Measurements from ENCODE around the gene DDAH1. TPM values are rescaled to one million over a fixed set of nuclear protein-coding genes. Genes with fewer than 3 reads are reported as not detected.

The DDAH1 gene
- total RNA-seq, 1 experiment from 2014 or later = 87.9 TPM

- Histone ChIP-seq H3K9me3 (no peaks in the 10 kb centered on the region; the same call in 1 of the 2 replicates), H3K36me3 (ENCODE audit: control insufficient read depth, insufficient read depth, low read length) (no peaks in the 10 kb centered on the region), H3K27me3 (replicated peaks; ENCODE audit: control insufficient read depth, insufficient read depth, low read length) (no peaks in the 10 kb centered on the region), H3K4me3 (ENCODE audit: low read depth, low read length) (no peak overlapping the region), H3K4me1 (no peaks in the 10 kb centered on the region)
- H3K27ac Mint-ChIP-seq (ENCODE audit: unreplicated experiment) = no peak overlapping the region
- no peak for DNase-seq
- peaks cover 12% of the 10 kb centered on the region for H3K9me3 Mint-ChIP-seq (ENCODE audit: unreplicated experiment)
- no TSS peak for BruUV-seq (replicated peaks)
- H3K27me3 Mint-ChIP-seq (ENCODE audit: insufficient read depth, unreplicated experiment) = no peaks in the 10 kb centered on the region
- H3K4me3 Mint-ChIP-seq (ENCODE audit: unreplicated experiment) = no peak overlapping the region
- intact Hi-C loops (cut with micrococcal nuclease; ENCODE audit: unreplicated experiment) = no loop called here
- CTCF ChIA-PET = no interaction called here
- no peak for TF ChIP-seq CTCF (IDR thresholded peaks at IDR 0.05; ENCODE audit: insufficient read depth in 1 of 2, low read depth in 1 of 2, low read length in 1 of 2, severe bottlenecking in 1 of 2, unreplicated experiment in 1 of 2)
- H3K4me1 Mint-ChIP-seq (ENCODE audit: low read depth, unreplicated experiment) = no peaks in the 10 kb centered on the region
- POLR2A ChIA-PET = no interaction called here
- H3K36me3 Mint-ChIP-seq (ENCODE audit: insufficient read depth, unreplicated experiment) = peaks cover 6% of the 10 kb centered on the region
Measured at GRCh38 chr1:85417876-85418275, 47.1 kb downstream of the DDAH1 start.

- no peaks in the 10 kb centered on the region for H3K27me3 ChIP-seq (replicated peaks; ENCODE audit: control insufficient read depth, insufficient read depth, low read length)
- Mint-ChIP-seq H3K9me3 (ENCODE audit: unreplicated experiment) (peaks cover 12% of the 10 kb centered on the region), H3K27me3 (ENCODE audit: insufficient read depth, unreplicated experiment) (no peaks in the 10 kb centered on the region), H3K4me1 (ENCODE audit: low read depth, unreplicated experiment) (no peaks in the 10 kb centered on the region), H3K36me3 (ENCODE audit: insufficient read depth, unreplicated experiment) (peaks cover 6% of the 10 kb centered on the region), H3K27ac (ENCODE audit: unreplicated experiment) (no peak overlapping the region), H3K4me3 (ENCODE audit: unreplicated experiment) (no peak overlapping the region)
- no peak for DNase-seq
- no peaks in the 10 kb centered on the region for H3K4me1 ChIP-seq
- H3K9me3 ChIP-seq = no peaks in the 10 kb centered on the region; the same call in 1 of the 2 replicates
- ChIA-PET CTCF (no interaction called here), POLR2A (no interaction called here)
- intact Hi-C loops (cut with micrococcal nuclease; ENCODE audit: unreplicated experiment) = no loop called here
- TF ChIP-seq CTCF (IDR thresholded peaks at IDR 0.05; ENCODE audit: insufficient read depth in 1 of 2, low read depth in 1 of 2, low read length in 1 of 2, severe bottlenecking in 1 of 2, unreplicated experiment in 1 of 2) = no peak
- H3K36me3 ChIP-seq (ENCODE audit: control insufficient read depth, insufficient read depth, low read length) = no peaks in the 10 kb centered on the region
- H3K4me3 ChIP-seq (ENCODE audit: low read depth, low read length) = no peak overlapping the region
- no TSS peak for BruUV-seq (replicated peaks)
Measured at GRCh38 chr1:85417017-85417416, 47.9 kb downstream of the DDAH1 start.

- Histone ChIP-seq H3K4me1 (no peaks in the 10 kb centered on the region), H3K36me3 (ENCODE audit: control insufficient read depth, insufficient read depth, low read length) (no peaks in the 10 kb centered on the region), H3K27me3 (replicated peaks; ENCODE audit: control insufficient read depth, insufficient read depth, low read length) (no peaks in the 10 kb centered on the region), H3K4me3 (ENCODE audit: low read depth, low read length) (no peak overlapping the region), H3K9me3 (no peaks in the 10 kb centered on the region)
- ChIA-PET CTCF (no interaction called here), POLR2A (no interaction called here)
- Mint-ChIP-seq H3K4me3 (ENCODE audit: unreplicated experiment) (no peak overlapping the region), H3K27me3 (ENCODE audit: insufficient read depth, unreplicated experiment) (no peaks in the 10 kb centered on the region), H3K4me1 (ENCODE audit: low read depth, unreplicated experiment) (no peaks in the 10 kb centered on the region), H3K36me3 (ENCODE audit: insufficient read depth, unreplicated experiment) (peaks cover 6% of the 10 kb centered on the region), H3K27ac (ENCODE audit: unreplicated experiment) (no peak overlapping the region), H3K9me3 (ENCODE audit: unreplicated experiment) (no peaks in the 10 kb centered on the region)
- BruUV-seq (replicated peaks) = no TSS peak
- no peak for DNase-seq
- intact Hi-C loops (cut with micrococcal nuclease; ENCODE audit: unreplicated experiment) = no loop called here
- TF ChIP-seq CTCF (IDR thresholded peaks at IDR 0.05; ENCODE audit: insufficient read depth in 1 of 2, low read depth in 1 of 2, low read length in 1 of 2, severe bottlenecking in 1 of 2, unreplicated experiment in 1 of 2) = no peak
Measured at GRCh38 chr1:85413169-85413568, 51.8 kb downstream of the DDAH1 start.

Data from Caco-2 (cell line).